Measurements from ENCODE around the gene TRIP13. TPM values are rescaled to one million over a fixed set of nuclear protein-coding genes. Genes with fewer than 3 reads are reported as not detected.

Gene TRIP13
- total and polyA plus RNA-seq, 10 of the 15 experiments (the other 5 are each of a cell fraction or from before 2014, with no cell fraction given): 15.1 to 64.9 (median 32.2) TPM

DNA sequence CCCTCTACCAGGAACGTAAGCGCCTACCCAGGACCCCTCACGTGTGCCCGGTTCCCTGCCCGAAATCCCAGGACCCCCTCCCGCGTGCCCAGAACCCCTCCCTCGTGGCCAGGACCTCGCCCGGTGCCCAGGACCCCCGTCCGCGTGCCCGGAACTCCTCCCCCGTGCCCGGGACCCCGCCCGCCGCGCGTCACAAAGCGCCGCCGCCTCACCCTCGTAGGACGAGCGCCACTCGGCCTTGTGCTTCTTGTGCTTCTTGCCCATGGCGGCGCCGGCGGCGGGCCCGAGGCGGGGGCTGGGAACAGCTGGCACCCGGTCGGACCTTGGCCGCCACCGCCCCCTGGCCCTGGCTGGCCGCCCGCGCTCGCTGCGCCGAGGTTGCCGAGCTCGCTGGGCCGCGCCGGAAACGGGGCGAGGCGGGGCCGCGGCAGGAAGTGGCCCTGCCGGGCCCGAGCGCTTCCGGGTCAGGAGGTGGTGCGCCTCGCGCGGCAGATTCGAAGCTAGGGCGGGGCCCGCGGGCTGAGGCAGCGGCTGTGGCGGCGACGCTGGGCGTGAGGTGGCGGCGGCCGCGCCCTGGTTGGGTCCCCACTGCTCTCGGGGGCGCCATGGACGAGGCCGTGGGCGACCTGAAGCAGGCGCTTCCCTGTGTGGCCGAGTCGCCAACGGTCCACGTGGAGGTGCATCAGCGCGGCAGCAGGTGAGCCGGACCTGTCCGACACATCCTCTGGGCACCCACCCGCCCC lies at the start of gene TRIP13, which contains the start of gene BRD9 (continued):
- TF ChIP-seq RCOR1 (conservative IDR thresholded peaks at IDR 0.05; ENCODE audit: low read depth, low read length): no peak
- peak; percentile 75 for TF ChIP-seq SREBF1 (IDR thresholded peaks at IDR 0.05; ENCODE audit: low read length)
- peak; percentile 77; the same call in 1 of the 2 replicates for TF ChIP-seq TAF1 (IDR thresholded peaks at IDR 0.05; ENCODE audit: borderline replicate concordance, low read depth, low read length)
- TF ChIP-seq LARP7 (IDR thresholded peaks at IDR 0.05): peak; percentile 97
- 0 out of 4 replicates have a peak, but pooled peaks of 1 of the 2 experiments have one; percentile 22 for TF ChIP-seq SRF (IDR thresholded peaks at IDR 0.05; ENCODE audit: low read depth in 2 of 2, low read length in 2 of 2)
- no peak for TF ChIP-seq ZNF622 (IDR thresholded peaks at IDR 0.05)
- no peak for TF ChIP-seq EP300 (IDR thresholded peaks at IDR 0.05; ENCODE audit: borderline replicate concordance in 1 of 2, control insufficient read depth in 1 of 2, low read depth in 2 of 2, low read length in 2 of 2)
- TF ChIP-seq POLR2AphosphoS5 (IDR thresholded peaks at IDR 0.05; ENCODE audit: low read length): peak; percentile 81
- 0 out of 2 replicates have a peak, but pooled peaks have one; percentile 19 for TF ChIP-seq MEF2A (IDR thresholded peaks at IDR 0.05; ENCODE audit: insufficient read depth, low read depth, low read length)
- TF ChIP-seq, protein P1, sequence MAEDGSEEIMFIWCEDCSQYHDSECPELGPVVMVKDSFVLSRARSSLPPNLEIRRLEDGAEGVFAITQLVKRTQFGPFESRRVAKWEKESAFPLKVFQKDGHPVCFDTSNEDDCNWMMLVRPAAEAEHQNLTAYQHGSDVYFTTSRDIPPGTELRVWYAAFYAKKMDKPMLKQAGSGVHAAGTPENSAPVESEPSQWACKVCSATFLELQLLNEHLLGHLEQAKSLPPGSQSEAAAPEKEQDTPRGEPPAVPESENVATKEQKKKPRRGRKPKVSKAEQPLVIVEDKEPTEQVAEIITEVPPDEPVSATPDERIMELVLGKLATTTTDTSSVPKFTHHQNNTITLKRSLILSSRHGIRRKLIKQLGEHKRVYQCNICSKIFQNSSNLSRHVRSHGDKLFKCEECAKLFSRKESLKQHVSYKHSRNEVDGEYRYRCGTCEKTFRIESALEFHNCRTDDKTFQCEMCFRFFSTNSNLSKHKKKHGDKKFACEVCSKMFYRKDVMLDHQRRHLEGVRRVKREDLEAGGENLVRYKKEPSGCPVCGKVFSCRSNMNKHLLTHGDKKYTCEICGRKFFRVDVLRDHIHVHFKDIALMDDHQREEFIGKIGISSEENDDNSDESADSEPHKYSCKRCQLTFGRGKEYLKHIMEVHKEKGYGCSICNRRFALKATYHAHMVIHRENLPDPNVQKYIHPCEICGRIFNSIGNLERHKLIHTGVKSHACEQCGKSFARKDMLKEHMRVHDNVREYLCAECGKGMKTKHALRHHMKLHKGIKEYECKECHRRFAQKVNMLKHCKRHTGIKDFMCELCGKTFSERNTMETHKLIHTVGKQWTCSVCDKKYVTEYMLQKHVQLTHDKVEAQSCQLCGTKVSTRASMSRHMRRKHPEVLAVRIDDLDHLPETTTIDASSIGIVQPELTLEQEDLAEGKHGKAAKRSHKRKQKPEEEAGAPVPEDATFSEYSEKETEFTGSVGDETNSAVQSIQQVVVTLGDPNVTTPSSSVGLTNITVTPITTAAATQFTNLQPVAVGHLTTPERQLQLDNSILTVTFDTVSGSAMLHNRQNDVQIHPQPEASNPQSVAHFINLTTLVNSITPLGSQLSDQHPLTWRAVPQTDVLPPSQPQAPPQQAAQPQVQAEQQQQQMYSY (CRISPR knock-in tag; IDR thresholded peaks at IDR 0.05): no peak
- TF ChIP-seq, protein P2, sequence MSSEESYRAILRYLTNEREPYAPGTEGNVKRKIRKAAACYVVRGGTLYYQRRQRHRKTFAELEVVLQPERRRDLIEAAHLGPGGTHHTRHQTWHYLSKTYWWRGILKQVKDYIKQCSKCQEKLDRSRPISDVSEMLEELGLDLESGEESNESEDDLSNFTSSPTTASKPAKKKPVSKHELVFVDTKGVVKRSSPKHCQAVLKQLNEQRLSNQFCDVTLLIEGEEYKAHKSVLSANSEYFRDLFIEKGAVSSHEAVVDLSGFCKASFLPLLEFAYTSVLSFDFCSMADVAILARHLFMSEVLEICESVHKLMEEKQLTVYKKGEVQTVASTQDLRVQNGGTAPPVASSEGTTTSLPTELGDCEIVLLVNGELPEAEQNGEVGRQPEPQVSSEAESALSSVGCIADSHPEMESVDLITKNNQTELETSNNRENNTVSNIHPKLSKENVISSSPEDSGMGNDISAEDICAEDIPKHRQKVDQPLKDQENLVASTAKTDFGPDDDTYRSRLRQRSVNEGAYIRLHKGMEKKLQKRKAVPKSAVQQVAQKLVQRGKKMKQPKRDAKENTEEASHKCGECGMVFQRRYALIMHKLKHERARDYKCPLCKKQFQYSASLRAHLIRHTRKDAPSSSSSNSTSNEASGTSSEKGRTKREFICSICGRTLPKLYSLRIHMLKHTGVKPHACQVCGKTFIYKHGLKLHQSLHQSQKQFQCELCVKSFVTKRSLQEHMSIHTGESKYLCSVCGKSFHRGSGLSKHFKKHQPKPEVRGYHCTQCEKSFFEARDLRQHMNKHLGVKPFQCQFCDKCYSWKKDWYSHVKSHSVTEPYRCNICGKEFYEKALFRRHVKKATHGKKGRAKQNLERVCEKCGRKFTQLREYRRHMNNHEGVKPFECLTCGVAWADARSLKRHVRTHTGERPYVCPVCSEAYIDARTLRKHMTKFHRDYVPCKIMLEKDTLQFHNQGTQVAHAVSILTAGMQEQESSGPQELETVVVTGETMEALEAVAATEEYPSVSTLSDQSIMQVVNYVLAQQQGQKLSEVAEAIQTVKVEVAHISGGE (CRISPR knock-in tag; IDR thresholded peaks at IDR 0.05): no peak
- no peak for TF ChIP-seq RBBP5 (conservative IDR thresholded peaks at IDR 0.05)
- no peak for TF ChIP-seq HDGF (IDR thresholded peaks at IDR 0.05)
- TF ChIP-seq, protein P3, sequence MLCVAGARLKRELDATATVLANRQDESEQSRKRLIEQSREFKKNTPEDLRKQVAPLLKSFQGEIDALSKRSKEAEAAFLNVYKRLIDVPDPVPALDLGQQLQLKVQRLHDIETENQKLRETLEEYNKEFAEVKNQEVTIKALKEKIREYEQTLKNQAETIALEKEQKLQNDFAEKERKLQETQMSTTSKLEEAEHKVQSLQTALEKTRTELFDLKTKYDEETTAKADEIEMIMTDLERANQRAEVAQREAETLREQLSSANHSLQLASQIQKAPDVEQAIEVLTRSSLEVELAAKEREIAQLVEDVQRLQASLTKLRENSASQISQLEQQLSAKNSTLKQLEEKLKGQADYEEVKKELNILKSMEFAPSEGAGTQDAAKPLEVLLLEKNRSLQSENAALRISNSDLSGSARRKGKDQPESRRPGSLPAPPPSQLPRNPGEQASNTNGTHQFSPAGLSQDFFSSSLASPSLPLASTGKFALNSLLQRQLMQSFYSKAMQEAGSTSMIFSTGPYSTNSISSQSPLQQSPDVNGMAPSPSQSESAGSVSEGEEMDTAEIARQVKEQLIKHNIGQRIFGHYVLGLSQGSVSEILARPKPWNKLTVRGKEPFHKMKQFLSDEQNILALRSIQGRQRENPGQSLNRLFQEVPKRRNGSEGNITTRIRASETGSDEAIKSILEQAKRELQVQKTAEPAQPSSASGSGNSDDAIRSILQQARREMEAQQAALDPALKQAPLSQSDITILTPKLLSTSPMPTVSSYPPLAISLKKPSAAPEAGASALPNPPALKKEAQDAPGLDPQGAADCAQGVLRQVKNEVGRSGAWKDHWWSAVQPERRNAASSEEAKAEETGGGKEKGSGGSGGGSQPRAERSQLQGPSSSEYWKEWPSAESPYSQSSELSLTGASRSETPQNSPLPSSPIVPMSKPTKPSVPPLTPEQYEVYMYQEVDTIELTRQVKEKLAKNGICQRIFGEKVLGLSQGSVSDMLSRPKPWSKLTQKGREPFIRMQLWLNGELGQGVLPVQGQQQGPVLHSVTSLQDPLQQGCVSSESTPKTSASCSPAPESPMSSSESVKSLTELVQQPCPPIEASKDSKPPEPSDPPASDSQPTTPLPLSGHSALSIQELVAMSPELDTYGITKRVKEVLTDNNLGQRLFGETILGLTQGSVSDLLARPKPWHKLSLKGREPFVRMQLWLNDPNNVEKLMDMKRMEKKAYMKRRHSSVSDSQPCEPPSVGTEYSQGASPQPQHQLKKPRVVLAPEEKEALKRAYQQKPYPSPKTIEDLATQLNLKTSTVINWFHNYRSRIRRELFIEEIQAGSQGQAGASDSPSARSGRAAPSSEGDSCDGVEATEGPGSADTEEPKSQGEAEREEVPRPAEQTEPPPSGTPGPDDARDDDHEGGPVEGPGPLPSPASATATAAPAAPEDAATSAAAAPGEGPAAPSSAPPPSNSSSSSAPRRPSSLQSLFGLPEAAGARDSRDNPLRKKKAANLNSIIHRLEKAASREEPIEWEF (IDR thresholded peaks at IDR 0.05; ENCODE audit: insufficient replicate concordance, low read depth, low read length): no peak
- peak; percentile 79; the same call in 1 of the 2 replicates for TF ChIP-seq SMARCA5 (IDR thresholded peaks at IDR 0.05)

Data from GM12878 (cell line).